Loucy (cell line): Measurements from ENCODE around the gene CDCA8.

Source experiments
- H2AFZ ChIP-seq: fragments of 200-600 bp; sonication (generic); 2 replicates; pipeline ENCODE4 v1.6.0; 2016; ENCODE audit warnings: antibody characterized with exemption, mild to moderate bottlenecking, low read length, moderate library complexity
- H3F3A ChIP-seq: fragments of 200-600 bp; 2 replicates; pipeline ENCODE4 v1.6.0; 2016; ENCODE audit warnings: antibody characterized with exemption, low read depth, mild to moderate bottlenecking
- H3K27me3 ChIP-seq: fragments of 200-600 bp; sonication (generic); 2 replicates; pipeline ENCODE4 v1.6.1; 2014; ENCODE audit warnings: low read length, mild to moderate bottlenecking; ENCODE audit not compliant: insufficient read depth, poor library complexity, severe bottlenecking
- H3K36me3 ChIP-seq: fragments of 200-600 bp; sonication (generic); 2 replicates; pipeline ENCODE4 v1.6.1; 2016; ENCODE audit warnings: low read length; ENCODE audit not compliant: insufficient read depth
- H3K4me1 ChIP-seq: fragments of 200-600 bp; sonication (generic); 2 replicates; pipeline ENCODE4 v1.5.1; 2014; ENCODE audit warnings: low read length, mild to moderate bottlenecking; ENCODE audit not compliant: insufficient read depth, poor library complexity, severe bottlenecking
- H3K4me2 ChIP-seq: fragments of 200-600 bp; sonication (generic); 2 replicates; pipeline ENCODE4 v1.6.0; 2014; ENCODE audit warnings: antibody characterized with exemption, low read length, low read depth, mild to moderate bottlenecking; ENCODE audit not compliant: poor library complexity, severe bottlenecking
- H3K4me3 ChIP-seq: fragments of 200-600 bp; sonication (generic); 2 replicates; pipeline ENCODE4 v1.5.1; 2014; ENCODE audit warnings: low read length, mild to moderate bottlenecking, mixed read lengths; ENCODE audit not compliant: poor library complexity, severe bottlenecking
- H3K79me2 ChIP-seq: fragments of 200-600 bp; sonication (generic); 2 replicates; pipeline ENCODE4 v1.6.1; 2014; ENCODE audit warnings: low read length; ENCODE audit not compliant: insufficient read depth
- H3K9ac ChIP-seq: fragments of 200-600 bp; sonication (generic); 2 replicates; pipeline ENCODE4 v1.6.0; 2014; ENCODE audit warnings: mild to moderate bottlenecking, low read depth, low read length, moderate library complexity; ENCODE audit not compliant: poor library complexity, severe bottlenecking
- H3K9me2 ChIP-seq: fragments of 200-600 bp; sonication (generic); replicated peaks from 2 replicates; pipeline ENCODE4 v1.6.1; 2016; ENCODE audit warnings: low read depth, low read length, mixed read lengths
- H3K9me3 ChIP-seq: fragments of 200-600 bp; sonication (generic); 2 replicates; pipeline ENCODE4 v1.6.1; 2014; ENCODE audit warnings: mild to moderate bottlenecking, antibody characterized with exemption, low read length, low read depth; ENCODE audit not compliant: insufficient read depth
- H4K20me1 ChIP-seq: fragments of 200-600 bp; sonication (generic); 2 replicates; pipeline ENCODE4 v1.6.0; 2014; ENCODE audit warnings: antibody characterized with exemption, low read length, mild to moderate bottlenecking; ENCODE audit not compliant: insufficient read depth, poor library complexity, severe bottlenecking
- EZH2phosphoT487 ChIP-seq: fragments of 200-600 bp; IDR thresholded peaks from 2 replicates; pipeline ENCODE4 v1.6.1; 2018; ENCODE audit warnings: antibody characterized with exemption, mild to moderate bottlenecking, moderate library complexity, borderline replicate concordance
- TF ChIP-seq, protein P1 (sequence below): fragments of 200-600 bp; sonication (generic); conservative IDR thresholded peaks from 2 replicates; pipeline ENCODE4 v1.5.1; 2014; ENCODE audit warnings: mild to moderate bottlenecking, antibody characterized with exemption, low read length

CDCA8 gene

DNA sequence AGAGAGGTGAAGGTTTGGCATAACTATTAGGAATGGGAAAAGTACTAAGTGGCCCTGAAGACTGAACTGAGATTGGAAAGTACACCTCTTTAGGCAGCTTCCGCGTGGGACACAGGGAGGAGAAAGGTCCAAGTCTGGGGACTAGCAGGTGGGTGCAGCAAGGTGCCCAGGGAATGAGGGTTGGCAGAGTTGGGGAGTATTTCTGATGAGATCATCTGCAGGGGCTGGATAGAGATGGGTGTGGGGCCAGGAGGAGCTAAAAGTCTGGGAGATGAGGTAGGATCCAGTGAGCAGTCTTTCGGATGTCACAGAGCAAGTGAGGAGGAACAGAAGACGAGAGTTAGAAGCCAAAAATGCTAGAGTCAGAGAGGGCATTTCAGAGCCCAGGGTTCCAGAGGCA, 36.1 kb downstream of the CDCA8 start:
- Histone ChIP-seq H3F3A (no peaks in the 10 kb centered on the region), H3K4me3 (no peak overlapping the region), H3K4me2 (no peak overlapping the region), H3K79me2 (no peaks in the 10 kb centered on the region), H3K36me3 (no peaks in the 10 kb centered on the region), H3K9me3 (no peaks in the 10 kb centered on the region), H3K9ac (no peak overlapping the region), H3K4me1 (no peaks in the 10 kb centered on the region), H2AFZ (no peak overlapping the region), H3K27me3 (no peaks in the 10 kb centered on the region), H3K9me2 (no peaks in the 10 kb centered on the region), H4K20me1 (no peaks in the 10 kb centered on the region)
- TF ChIP-seq, protein P1, sequence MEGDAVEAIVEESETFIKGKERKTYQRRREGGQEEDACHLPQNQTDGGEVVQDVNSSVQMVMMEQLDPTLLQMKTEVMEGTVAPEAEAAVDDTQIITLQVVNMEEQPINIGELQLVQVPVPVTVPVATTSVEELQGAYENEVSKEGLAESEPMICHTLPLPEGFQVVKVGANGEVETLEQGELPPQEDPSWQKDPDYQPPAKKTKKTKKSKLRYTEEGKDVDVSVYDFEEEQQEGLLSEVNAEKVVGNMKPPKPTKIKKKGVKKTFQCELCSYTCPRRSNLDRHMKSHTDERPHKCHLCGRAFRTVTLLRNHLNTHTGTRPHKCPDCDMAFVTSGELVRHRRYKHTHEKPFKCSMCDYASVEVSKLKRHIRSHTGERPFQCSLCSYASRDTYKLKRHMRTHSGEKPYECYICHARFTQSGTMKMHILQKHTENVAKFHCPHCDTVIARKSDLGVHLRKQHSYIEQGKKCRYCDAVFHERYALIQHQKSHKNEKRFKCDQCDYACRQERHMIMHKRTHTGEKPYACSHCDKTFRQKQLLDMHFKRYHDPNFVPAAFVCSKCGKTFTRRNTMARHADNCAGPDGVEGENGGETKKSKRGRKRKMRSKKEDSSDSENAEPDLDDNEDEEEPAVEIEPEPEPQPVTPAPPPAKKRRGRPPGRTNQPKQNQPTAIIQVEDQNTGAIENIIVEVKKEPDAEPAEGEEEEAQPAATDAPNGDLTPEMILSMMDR = no peak
- TF ChIP-seq EZH2phosphoT487 = no peak

DNA sequence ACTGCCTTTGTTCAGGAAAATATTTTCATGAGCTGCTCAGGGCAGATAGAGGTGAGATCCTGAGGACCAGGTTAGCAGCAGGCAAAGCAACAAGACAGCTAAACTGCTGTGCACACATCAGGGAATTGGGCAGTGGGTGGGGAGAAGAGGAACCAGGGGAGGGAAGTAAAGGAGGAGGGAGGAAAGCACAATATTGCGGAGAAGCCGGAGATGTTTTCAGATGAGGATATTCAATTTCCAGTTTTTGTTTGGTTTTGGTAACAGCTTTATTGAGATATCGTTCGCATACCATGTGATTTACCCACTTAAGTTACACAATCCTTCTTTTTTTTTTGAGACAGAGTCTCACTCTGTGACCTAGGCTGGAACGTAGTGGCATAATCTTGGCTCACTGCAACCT, 38.1 kb downstream of the CDCA8 start:
- H3K9ac ChIP-seq = no peak overlapping the region
- no peak overlapping the region for H3K4me2 ChIP-seq
- TF ChIP-seq, protein P1 = no peak
- TF ChIP-seq EZH2phosphoT487 = no peak
- no peaks in the 10 kb centered on the region for H3K9me2 ChIP-seq
- no peaks in the 10 kb centered on the region for H3F3A ChIP-seq
- H3K4me3 ChIP-seq = no peak overlapping the region
- no peak overlapping the region for H2AFZ ChIP-seq
- no peaks in the 10 kb centered on the region for H3K9me3 ChIP-seq
- no peaks in the 10 kb centered on the region for H4K20me1 ChIP-seq
- no peaks in the 10 kb centered on the region for H3K79me2 ChIP-seq
- H3K27me3 ChIP-seq = no peaks in the 10 kb centered on the region
- H3K36me3 ChIP-seq = no peaks in the 10 kb centered on the region
- no peaks in the 10 kb centered on the region for H3K4me1 ChIP-seq

DNA sequence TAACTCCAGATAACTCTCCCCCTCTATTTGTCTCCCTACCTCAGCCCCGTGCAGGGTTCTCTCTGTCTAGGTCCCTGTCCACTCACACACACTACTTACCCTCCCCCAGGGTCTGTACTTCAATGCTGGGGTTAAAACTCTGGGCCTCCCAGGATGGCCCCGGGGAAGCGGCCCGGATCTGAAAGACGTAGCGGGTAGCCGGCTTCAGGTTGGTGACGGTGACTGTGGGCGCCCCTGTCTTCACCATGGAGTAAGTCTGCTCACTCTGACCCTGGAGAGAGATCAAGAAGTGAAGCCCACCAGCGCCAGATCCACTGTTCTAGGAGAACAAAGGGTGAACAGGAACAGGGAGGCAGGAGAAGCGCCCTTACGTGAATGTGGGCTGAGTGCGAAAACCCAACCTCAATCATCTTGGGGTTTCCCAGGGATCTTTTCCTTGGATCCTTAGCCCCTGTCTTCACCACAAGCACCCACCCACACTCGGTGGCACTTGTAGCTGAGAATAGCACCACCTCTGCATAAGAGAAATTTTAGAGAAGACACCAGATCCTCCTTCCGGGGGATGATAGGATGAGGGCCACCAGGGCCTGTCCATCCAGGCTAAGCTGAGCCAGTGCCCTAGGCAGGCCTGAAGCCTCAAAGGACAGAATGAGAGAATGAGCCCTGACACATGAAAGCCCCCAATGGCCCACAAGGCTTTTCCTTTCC, 39.1 kb downstream of the CDCA8 start:
- Histone ChIP-seq H3K27me3 (no peaks in the 10 kb centered on the region), H3K4me2 (no peak overlapping the region)
- no peak for TF ChIP-seq EZH2phosphoT487
- TF ChIP-seq, protein P1 = no peak

More for the DNA sequence above, 39.1 kb downstream of the CDCA8 start:
- H3K36me3 ChIP-seq = no peaks in the 10 kb centered on the region
- H2AFZ ChIP-seq = no peak overlapping the region
- no peaks in the 10 kb centered on the region for H4K20me1 ChIP-seq
- no peaks in the 10 kb centered on the region for H3K9me3 ChIP-seq
- no peak overlapping the region for H3K9ac ChIP-seq
- no peak overlapping the region for H3K4me3 ChIP-seq
- no peaks in the 10 kb centered on the region for H3K9me2 ChIP-seq
- no peaks in the 10 kb centered on the region for H3K79me2 ChIP-seq
- no peaks in the 10 kb centered on the region for H3K4me1 ChIP-seq
- H3F3A ChIP-seq = no peaks in the 10 kb centered on the region
